ENCODE data around the gene SIRPG.
"Not testable (repeated sequence)": the region's sequence is repeated elsewhere in the genome, so short reads cannot be mapped to it uniquely, and the experiment has no call there.

Gene SIRPG

GRCh38 chr20:1657556-1658334 is at the start of gene SIRPG:
TSS of gene SIRPG (minus strand) at chr20:1657779. CDS start at chr20:1657714, 65 bp downstream.
- DNase-seq, result no peak

GRCh38 chr20:1706887-1707286 is 49.3 kb upstream of the SIRPG start:
- DNase-seq, result not testable (repeated sequence)

GRCh38 chr20:1706079-1706478 is 48.5 kb upstream of the SIRPG start:
- DNase-seq, result no peak

- no peak for DNase-seq
Measured at GRCh38 chr20:1702855-1703254, 45.3 kb upstream of the SIRPG start.

DNA sequence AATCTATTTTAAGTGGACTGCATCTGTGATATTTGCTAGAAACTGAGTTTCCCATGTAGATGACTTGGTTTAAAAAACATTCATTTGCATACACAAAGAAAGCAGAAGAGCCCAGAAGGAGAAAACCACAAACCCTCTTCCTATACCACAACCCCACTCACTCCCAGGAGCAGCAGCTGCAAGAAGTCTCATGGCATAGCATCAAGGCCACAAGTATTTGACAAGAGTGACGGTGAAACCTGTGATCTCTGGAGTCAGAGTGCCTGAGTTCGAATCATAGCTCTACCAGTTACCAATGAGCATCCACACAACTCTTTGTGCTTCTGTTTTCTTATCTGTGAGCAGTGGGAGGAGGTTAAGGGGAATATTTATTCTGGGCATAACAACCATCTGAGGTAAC is 44.7 kb upstream of the SIRPG start:
- no peak for DNase-seq

- no peak for DNase-seq
Measured at GRCh38 chr20:1700990-1701389, 43.4 kb upstream of the SIRPG start.

DNA sequence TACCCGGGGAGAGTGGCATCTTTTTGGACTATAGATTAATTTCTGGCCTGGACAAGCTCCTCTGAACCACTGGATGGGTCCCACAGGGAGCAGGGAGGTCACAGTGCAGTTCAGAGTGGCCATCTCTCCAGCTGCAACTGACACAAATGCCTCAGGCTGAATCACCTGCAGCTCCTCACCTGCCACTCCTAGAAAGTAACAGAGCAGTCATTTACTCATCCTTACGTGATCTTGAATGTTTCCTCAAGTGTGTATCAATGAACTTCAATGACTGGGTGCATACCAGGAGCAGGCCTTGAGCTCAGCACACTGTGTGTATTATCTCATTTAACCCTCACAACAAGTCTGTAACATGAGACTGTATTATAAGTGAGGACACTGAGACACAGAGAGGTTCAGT is 40.0 kb upstream of the SIRPG start:
- no peak for DNase-seq

DNA sequence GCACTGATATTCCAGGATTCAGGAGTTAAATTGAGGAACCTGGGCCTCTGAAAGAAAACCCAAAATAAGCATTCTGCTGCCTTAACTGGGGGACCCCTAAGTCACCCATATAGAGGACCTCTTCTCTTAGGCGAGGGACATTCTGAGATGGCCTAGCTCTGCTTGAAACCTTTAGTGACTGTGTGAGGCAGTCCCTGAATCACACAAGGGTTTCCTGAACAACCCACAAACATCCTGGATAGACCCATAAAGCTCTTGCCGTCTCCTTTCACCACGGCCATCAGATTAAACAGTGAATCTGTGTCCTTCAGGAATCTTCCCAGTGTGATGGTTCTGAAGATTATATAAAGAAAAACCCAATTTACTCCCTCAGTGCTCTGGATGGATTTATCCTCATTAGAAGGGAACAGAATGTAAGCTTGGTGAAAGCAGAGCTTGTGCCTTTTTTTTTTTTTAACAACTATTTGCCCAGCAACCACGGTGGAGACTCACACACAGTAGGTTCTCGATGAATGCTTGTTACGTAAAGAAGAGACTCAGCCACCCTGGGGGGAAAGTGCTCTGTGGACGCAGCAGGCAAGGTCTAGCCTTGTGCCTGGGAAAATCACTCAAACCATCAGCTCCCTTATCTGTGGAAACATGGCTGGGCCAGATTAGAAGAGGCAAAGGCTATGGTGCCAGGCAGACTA is 39.1 kb upstream of the SIRPG start:
- no peak for DNase-seq

- DNase-seq, result no peak
Measured at GRCh38 chr20:1694672-1695071, 37.1 kb upstream of the SIRPG start.

GRCh38 chr20:1693427-1693826 is 35.8 kb upstream of the SIRPG start:
- DNase-seq, result no peak

DNA sequence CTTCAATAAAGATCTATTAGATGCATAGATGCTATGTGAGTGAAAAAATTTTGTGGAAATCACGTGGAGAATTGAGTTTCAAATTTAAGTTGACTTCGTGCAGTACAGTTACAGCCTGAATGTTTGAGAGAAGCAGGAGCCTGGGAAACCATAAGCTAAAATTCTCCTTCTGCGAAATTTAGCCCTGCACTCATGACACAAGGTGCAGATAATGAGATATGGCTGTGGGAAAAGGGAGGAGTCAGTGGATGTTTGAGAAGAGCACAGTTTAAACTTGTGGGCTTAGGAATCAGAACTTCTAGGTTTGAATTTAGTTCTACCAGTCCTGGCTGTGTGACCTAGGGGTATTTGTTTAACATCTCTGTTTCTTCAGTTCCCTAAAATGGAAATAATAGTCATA is 32.1 kb upstream of the SIRPG start:
- DNase-seq, result no peak

- DNase-seq, result no peak
Measured at GRCh38 chr20:1688886-1689538, 31.4 kb upstream of the SIRPG start.

DNA sequence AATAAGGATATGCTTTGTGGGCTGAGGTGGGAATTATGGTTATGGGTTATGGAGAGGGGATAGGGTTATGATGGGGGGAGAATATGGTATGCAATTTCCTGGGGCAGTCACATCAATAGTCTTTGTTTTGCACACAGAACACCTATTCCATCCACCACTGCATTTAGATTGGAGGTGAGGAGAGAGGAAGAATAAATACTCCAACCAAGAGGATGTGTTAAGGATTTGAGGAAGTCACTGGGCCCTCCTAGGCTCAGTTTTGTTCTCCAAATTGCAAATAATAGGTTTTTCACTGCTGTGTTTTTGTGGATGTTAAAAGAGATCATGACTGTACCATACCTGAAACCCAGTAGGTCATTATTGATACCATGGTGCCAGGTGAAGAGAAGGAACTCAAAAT is 29.5 kb upstream of the SIRPG start:
- DNase-seq, result no peak

- DNase-seq, result no peak
Measured at GRCh38 chr20:1686151-1686748, 28.7 kb upstream of the SIRPG start.

- no peak for DNase-seq
Measured at GRCh38 chr20:1685304-1686052, 27.9 kb upstream of the SIRPG start.

GRCh38 chr20:1684872-1685271 is 27.3 kb upstream of the SIRPG start:
- DNase-seq, result no peak

- no peak for DNase-seq
Measured at GRCh38 chr20:1676650-1677049, 19.1 kb upstream of the SIRPG start.

DNA sequence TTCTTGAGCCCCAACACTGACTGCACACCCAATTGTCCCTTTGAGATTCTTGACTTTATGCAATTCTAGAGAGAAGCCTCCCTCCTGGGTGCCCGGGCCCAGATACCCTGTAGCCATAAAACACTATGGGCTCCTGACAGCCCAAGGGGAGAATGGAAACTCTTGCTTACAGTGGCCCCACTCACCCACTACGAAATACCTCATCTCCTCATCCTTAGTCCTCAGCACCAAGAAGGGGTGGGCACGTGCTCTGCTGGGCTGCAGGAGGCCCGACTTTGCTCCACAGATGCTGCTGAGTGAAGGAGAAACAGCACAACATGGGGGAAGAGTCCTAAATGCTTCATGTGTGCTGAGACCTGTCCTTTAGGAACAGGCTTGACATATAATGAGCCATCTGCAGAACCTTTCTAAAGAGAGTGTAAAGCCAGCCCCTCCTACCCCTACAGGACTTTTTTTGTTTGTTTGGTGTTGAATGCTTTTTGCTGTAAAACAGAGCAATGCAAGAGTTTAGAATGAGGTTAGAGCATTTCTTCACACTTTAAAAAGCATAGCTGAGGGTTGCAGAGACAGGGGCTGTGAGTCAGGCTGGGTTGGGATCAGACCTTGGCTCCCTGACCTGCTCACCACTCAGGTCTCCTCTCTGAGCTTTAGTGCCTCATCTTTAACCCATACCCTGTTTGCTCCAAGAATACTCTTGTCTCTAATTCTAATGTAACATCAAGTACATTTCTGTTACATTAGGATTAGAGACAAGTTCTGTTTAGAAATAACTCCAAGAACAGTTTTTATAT is 17.6 kb upstream of the SIRPG start:
- DNase-seq, result no peak

DNA sequence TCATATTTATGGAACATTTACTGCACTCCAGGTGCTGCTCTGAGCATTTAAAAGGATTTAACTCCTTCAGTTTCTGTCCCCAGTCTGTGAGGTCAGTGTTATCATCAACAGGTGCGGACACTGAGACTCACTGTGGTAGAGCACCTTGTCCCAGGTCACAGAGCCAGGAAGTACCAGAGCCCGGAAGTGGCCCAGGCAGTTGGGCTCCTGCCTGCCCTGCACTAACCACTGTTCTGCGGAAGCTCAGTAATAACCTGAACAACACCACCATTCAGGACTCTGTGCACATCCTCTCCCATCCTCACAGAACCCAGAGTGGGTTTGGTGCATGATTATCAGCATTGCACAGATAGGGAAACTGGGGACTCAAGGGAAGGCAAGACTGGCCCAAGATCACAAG is 16.8 kb upstream of the SIRPG start:
- DNase-seq, result no peak

DNA sequence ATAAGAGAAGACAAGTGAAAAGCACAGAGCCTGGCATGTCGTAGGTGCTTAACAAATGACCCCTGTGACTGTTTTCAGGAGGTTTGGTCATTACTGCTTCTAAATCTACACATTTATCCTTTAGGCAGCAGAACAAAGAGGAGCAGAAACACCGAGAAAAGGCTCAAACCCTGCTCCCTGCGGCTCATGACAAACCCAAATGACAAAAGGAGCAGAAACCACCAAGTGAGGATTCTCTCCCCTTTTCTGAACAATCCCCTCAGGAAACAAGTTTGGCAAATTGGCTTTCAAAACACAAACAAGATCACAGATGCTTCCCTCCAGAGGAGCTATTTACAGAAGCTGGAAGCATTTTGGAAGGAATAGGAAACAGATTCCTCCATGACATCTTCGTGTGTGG is 15.8 kb upstream of the SIRPG start:
- DNase-seq, result no peak

DNA sequence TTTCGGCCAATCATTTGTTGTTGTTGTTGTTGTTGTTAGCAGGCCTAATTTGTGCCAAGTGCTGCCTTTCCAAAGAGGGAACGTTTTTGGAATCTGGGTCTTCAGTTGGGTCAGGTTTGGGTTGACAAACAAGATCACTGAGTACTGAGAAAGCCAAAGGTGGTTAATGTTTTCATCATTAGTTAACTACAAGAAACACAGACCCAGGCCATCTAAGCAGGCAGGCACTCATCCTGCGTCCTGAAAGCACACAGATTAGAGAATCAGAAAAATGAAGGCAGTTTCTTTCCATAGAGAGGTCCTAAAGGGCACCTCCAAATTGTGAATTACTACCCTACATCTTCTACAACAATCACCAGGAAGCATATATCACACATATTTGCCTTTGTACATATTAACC is 15.1 kb upstream of the SIRPG start:
- no peak for DNase-seq

All from GOT3 (cell line).